Smooth muscle cell (in vitro differentiated cells): ENCODE results near the gene MRM2. TPM values are rescaled to one million over a fixed set of nuclear protein-coding genes. Genes with fewer than 3 reads are reported as not detected.

ENCODE experiments used
- DNase-seq: peaks from one replicate; lab custom pipeline; 2025; ENCODE audit not compliant: unreplicated experiment; lab: John Stamatoyannopoulos, UW
- H2AFZ ChIP-seq: fragments of 200-600 bp; sonication (generic); 2 replicates; pipeline ENCODE4 v1.6.0; 2016; ENCODE audit warnings: antibody characterized with exemption, low read depth, mild to moderate bottlenecking
- H3F3A ChIP-seq: fragments of 200-600 bp; sonication (generic); 2 replicates; pipeline ENCODE4 v1.6.0; 2017; ENCODE audit warnings: antibody characterized with exemption, low read depth
- H3K27ac ChIP-seq: fragments of 200-600 bp; sonication (generic); 2 replicates; pipeline ENCODE4 v1.5.1; 2016; ENCODE audit warnings: low read depth, mild to moderate bottlenecking
- H3K27me3 ChIP-seq: fragments of 200-600 bp; sonication (generic); 2 replicates; pipeline ENCODE4 v1.6.1; 2016; ENCODE audit warnings: low read depth, mild to moderate bottlenecking
- H3K36me3 ChIP-seq: fragments of 200-600 bp; sonication (generic); 2 replicates; pipeline ENCODE4 v1.5.1; 2016; ENCODE audit warnings: low read depth
- H3K4me1 ChIP-seq: fragments of 200-600 bp; sonication (generic); 2 replicates; pipeline ENCODE4 v1.5.1; 2016; ENCODE audit warnings: low read depth
- H3K4me2 ChIP-seq: fragments of 200-600 bp; sonication (generic); 2 replicates; pipeline ENCODE4 v1.6.0; 2016; ENCODE audit warnings: mild to moderate bottlenecking
- H3K4me3 ChIP-seq: fragments of 200-600 bp; sonication (generic); 2 replicates; pipeline ENCODE4 v1.5.1; 2016; ENCODE audit warnings: mild to moderate bottlenecking
- H3K79me2 ChIP-seq: fragments of 200-600 bp; sonication (generic); 2 replicates; pipeline ENCODE4 v1.6.0; 2016; ENCODE audit warnings: low read depth, mild to moderate bottlenecking
- H3K9ac ChIP-seq: fragments of 200-600 bp; sonication (generic); 2 replicates; pipeline ENCODE4 v1.6.0; 2016; ENCODE audit warnings: low read depth
- H3K9me3 ChIP-seq: fragments of 200-600 bp; sonication (generic); replicated peaks from 2 replicates; pipeline ENCODE4 v1.5.1; 2016; ENCODE audit warnings: low read depth
- H4K20me1 ChIP-seq: fragments of 200-600 bp; sonication (generic); 2 replicates; pipeline ENCODE4 v1.6.0; 2016; ENCODE audit warnings: low read depth
- WGBS: methylation state at CpG from one replicate; pipeline ENCODE4 v1.1.7; 2016; ENCODE audit warnings: low lambda C conversion rate; 5-methylcytosine and 5-hydroxymethylcytosine counted together
- polyA plus RNA-seq: library from polyadenylated mRNA; unstranded; fragments of >200 nt; fragmentation: Nextera tagmentation; extraction: Ambion mirVana; gene quantifications from 2 replicates; pipeline ENCODE4 v1.2.1, GENCODE V29; 2016
- total RNA-seq: library from RNA; depleted of rRNA; stranded (reverse); fragments of >200 nt; gene quantifications from 2 replicates; pipeline ENCODE4 v1.2.3, GENCODE V29; 2014
- TF ChIP-seq, protein P1 (sequence below): fragments of 200-600 bp; sonication (generic); IDR thresholded peaks from 2 replicates; pipeline ENCODE4 v1.5.1; 2017; ENCODE audit warnings: borderline replicate concordance, mild to moderate bottlenecking, antibody characterized with exemption; ENCODE audit not compliant: insufficient read depth, poor library complexity, severe bottlenecking

Gene MRM2
- total and polyA plus RNA-seq, 2 experiments from 2014 or later, result 17.1 to 30.8 TPM

GRCh38 chr7:2199528-2199927, 42.5 kb downstream of the MRM2 start:
- Histone ChIP-seq H3K9me3 (no peaks in the 10 kb centered on the region), H3F3A (no peaks in the 10 kb centered on the region), H4K20me1 (peaks cover 4% of the 10 kb centered on the region), H3K27me3 (no peaks in the 10 kb centered on the region), H2AFZ (no peak overlapping the region), H3K4me1 (no peaks in the 10 kb centered on the region), H3K9ac (no peak overlapping the region), H3K27ac (no peak overlapping the region), H3K79me2 (no peaks in the 10 kb centered on the region), H3K36me3 (no peaks in the 10 kb centered on the region), H3K4me3 (no peak overlapping the region), H3K4me2 (no peak overlapping the region)
- TF ChIP-seq, protein P1, sequence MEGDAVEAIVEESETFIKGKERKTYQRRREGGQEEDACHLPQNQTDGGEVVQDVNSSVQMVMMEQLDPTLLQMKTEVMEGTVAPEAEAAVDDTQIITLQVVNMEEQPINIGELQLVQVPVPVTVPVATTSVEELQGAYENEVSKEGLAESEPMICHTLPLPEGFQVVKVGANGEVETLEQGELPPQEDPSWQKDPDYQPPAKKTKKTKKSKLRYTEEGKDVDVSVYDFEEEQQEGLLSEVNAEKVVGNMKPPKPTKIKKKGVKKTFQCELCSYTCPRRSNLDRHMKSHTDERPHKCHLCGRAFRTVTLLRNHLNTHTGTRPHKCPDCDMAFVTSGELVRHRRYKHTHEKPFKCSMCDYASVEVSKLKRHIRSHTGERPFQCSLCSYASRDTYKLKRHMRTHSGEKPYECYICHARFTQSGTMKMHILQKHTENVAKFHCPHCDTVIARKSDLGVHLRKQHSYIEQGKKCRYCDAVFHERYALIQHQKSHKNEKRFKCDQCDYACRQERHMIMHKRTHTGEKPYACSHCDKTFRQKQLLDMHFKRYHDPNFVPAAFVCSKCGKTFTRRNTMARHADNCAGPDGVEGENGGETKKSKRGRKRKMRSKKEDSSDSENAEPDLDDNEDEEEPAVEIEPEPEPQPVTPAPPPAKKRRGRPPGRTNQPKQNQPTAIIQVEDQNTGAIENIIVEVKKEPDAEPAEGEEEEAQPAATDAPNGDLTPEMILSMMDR, result no peak
- DNase-seq, result no peak
- 97% methylated on average over 16 of the region's 16 CpGs for WGBS

DNA sequence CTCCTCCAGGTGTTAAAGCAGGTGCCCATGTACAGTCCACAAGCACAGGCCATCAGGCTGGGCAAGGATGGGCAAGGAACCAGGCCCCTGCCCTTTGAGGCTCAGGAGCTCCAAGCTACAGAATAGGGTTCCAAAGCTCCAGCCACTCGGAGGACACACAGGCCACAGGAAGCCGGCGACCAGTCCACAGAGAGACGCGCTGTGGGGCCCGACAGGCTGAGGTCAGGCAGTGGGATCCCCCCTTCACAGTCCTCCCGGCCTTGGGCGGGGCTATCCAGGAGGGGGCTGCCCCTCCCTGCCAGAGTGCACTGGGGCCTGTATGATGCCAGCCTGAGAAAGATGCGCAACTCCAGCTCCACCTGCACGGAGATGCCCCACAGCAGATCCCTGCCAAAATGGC, 43.2 kb downstream of the MRM2 start:
- H3K4me2 ChIP-seq, result no peak overlapping the region
- TF ChIP-seq, protein P1, result no peak
- H3K4me1 ChIP-seq, result no peaks in the 10 kb centered on the region
- whole genome bisulfite sequencing, result 97% methylated on average over 10 of the region's 10 CpGs
- H2AFZ ChIP-seq, result no peak overlapping the region
- H3K9me3 ChIP-seq, result no peaks in the 10 kb centered on the region
- H4K20me1 ChIP-seq, result no peaks in the 10 kb centered on the region
- no peaks in the 10 kb centered on the region for H3K27me3 ChIP-seq
- no peak overlapping the region for H3K9ac ChIP-seq
- H3F3A ChIP-seq, result no peaks in the 10 kb centered on the region
- no peaks in the 10 kb centered on the region for H3K36me3 ChIP-seq
- no peaks in the 10 kb centered on the region for H3K79me2 ChIP-seq
- no peak for DNase-seq
- H3K27ac ChIP-seq, result no peak overlapping the region
- no peak overlapping the region for H3K4me3 ChIP-seq

DNA sequence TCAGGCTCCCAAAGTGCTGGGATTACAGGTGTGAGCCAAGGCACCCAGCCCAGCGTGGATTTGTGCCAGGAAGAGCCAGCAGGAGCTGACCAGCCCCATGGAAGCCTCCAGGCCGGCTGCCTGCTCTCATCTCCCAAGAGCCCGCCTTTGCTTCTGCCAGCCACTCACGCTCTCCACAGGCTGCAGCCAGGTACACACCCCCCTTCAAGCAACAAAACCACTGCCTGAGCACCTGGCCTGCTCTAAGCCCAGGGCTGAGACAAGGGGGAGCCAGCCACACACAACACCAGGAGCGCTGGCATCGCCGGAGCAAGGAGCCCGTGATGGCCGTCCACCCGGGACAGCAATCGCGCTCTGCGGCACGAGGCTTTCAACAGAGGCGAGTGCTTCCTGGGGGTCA, 43.8 kb downstream of the MRM2 start:
- Histone ChIP-seq H3K4me2 (no peak overlapping the region), H3K27ac (no peak overlapping the region), H3K36me3 (no peaks in the 10 kb centered on the region), H2AFZ (no peak overlapping the region), H3K4me3 (no peak overlapping the region), H3F3A (no peaks in the 10 kb centered on the region), H3K27me3 (no peaks in the 10 kb centered on the region), H3K9me3 (no peaks in the 10 kb centered on the region), H3K79me2 (no peaks in the 10 kb centered on the region), H4K20me1 (no peaks in the 10 kb centered on the region), H3K9ac (no peak overlapping the region), H3K4me1 (no peaks in the 10 kb centered on the region)
- TF ChIP-seq, protein P1, result no peak
- WGBS, result 97% methylated on average over 15 of the region's 15 CpGs
- no peak for DNase-seq

- no peaks in the 10 kb centered on the region for H3K36me3 ChIP-seq
- H3K4me1 ChIP-seq, result no peaks in the 10 kb centered on the region
- no peak overlapping the region for H3K4me2 ChIP-seq
- 98% methylated on average over 21 of the region's 21 CpGs for WGBS
- no peaks in the 10 kb centered on the region for H3K27me3 ChIP-seq
- H3K79me2 ChIP-seq, result no peaks in the 10 kb centered on the region
- TF ChIP-seq, protein P1, result no peak
- no peak for DNase-seq
- H3F3A ChIP-seq, result no peaks in the 10 kb centered on the region
- H4K20me1 ChIP-seq, result no peaks in the 10 kb centered on the region
- H3K9me3 ChIP-seq, result no peaks in the 10 kb centered on the region
- H2AFZ ChIP-seq, result no peak overlapping the region
- no peak overlapping the region for H3K27ac ChIP-seq
- H3K4me3 ChIP-seq, result no peak overlapping the region
- H3K9ac ChIP-seq, result no peak overlapping the region
These were observed 44.4 kb downstream of the MRM2 start for GRCh38 chr7:2197436-2198155.
